Measurements from ENCODE around the gene TAS2R8.

TAS2R8 gene

DNA sequence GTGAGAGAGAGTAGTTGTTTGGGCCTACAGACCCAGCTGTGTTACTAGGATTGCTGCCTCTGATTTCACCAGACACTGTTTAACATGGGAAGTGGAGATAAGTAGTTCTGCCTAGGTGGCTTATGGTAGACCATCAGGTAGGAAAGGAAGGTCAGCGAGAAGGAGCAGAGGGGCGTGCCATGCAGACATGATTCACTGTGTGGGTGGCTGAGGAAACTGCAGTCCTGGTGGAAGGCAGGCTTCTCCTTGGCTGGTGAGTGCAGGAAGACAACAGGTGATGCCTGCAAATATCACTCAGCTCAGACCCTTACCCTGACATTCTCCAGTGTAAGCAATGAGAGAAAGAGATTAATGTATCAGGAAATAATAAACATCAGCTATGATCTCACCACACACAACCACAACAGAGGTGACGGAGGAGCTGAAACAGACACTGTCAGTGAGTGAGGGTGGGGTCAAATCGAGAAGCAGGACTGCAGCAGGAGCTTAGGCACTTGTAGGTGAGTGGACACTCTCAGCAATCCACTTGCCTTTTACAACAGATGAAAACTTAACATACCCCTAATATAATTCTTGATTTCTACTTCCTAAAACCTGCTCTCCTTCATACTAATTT is 44.3 kb upstream of the TAS2R8 start:
- no peaks in the 10 kb centered on the region for H3K79me2 ChIP-seq (ENCODE audit: control insufficient read depth, low read length)
- no peaks in the 10 kb centered on the region for H3K4me1 ChIP-seq (ENCODE audit: control insufficient read depth, low read length)
- no peaks in the 10 kb centered on the region for H3K27me3 ChIP-seq (ENCODE audit: control insufficient read depth, low read length)
- H3K4me3 ChIP-seq (ENCODE audit: low read length), result no peak overlapping the region
- H3F3A ChIP-seq (ENCODE audit: control insufficient read depth, insufficient read depth), result no peaks in the 10 kb centered on the region
- peaks cover 4% of the 10 kb centered on the region; the same call in 1 of the 2 replicates for H3K9me3 ChIP-seq (ENCODE audit: control insufficient read depth, insufficient read depth, low read length)
- H3K4me2 ChIP-seq (ENCODE audit: low read length), result no peak overlapping the region
- TF ChIP-seq EZH2phosphoT487 (IDR thresholded peaks at IDR 0.05; ENCODE audit: borderline replicate concordance, low read length), result no peak
- TF ChIP-seq, protein P1, sequence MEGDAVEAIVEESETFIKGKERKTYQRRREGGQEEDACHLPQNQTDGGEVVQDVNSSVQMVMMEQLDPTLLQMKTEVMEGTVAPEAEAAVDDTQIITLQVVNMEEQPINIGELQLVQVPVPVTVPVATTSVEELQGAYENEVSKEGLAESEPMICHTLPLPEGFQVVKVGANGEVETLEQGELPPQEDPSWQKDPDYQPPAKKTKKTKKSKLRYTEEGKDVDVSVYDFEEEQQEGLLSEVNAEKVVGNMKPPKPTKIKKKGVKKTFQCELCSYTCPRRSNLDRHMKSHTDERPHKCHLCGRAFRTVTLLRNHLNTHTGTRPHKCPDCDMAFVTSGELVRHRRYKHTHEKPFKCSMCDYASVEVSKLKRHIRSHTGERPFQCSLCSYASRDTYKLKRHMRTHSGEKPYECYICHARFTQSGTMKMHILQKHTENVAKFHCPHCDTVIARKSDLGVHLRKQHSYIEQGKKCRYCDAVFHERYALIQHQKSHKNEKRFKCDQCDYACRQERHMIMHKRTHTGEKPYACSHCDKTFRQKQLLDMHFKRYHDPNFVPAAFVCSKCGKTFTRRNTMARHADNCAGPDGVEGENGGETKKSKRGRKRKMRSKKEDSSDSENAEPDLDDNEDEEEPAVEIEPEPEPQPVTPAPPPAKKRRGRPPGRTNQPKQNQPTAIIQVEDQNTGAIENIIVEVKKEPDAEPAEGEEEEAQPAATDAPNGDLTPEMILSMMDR (IDR thresholded peaks at IDR 0.05; ENCODE audit: low read depth, low read length, poor library complexity, severe bottlenecking), result no peak
- H3K36me3 ChIP-seq (ENCODE audit: control insufficient read depth, low read length), result no peaks in the 10 kb centered on the region
- H3K27ac ChIP-seq (ENCODE audit: low read depth, low read length), result no peak overlapping the region
- no peaks in the 10 kb centered on the region for H3K9me2 ChIP-seq (replicated peaks; ENCODE audit: control insufficient read depth, low read length)
- no peaks in the 10 kb centered on the region for H4K20me1 ChIP-seq (ENCODE audit: control insufficient read depth, insufficient read depth, low read depth, low read length)

DNA sequence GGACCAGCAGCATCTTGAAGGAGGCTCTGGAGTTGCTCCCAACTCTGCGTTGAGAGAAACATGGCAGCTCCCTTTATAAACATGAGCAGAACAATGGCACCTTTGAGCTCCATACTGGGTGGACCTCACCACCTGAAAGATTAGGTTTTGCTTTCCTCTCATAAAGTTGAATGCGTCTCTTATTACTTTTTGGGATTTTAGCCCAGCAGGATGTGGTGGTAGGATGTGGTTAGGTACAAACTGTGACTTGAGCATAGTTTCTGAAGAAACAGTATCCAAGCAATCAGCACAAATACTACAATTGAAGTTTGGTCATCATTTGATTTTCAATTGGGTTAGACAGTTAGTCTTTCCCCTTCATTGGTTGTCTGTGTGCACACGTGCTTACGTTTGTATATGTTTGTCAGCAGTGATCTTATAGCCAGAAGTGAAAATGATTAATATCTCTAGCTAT is 42.4 kb upstream of the TAS2R8 start, which contains the start of gene PRR4:
Gene PRR4, minus strand, starts transcription at position 51 of the 454 bp plus-strand sequence. Its CDS starts 38 bp downstream, at position 13.
- H3K79me2 ChIP-seq (ENCODE audit: control insufficient read depth, low read length), result no peaks in the 10 kb centered on the region
- H3K9me3 ChIP-seq (ENCODE audit: control insufficient read depth, insufficient read depth, low read length), result no peaks in the 10 kb centered on the region
- no peak within 1 kb of the TSS for H3K4me3 ChIP-seq (ENCODE audit: low read length)
- no peaks in the 10 kb centered on the region for H3F3A ChIP-seq (ENCODE audit: control insufficient read depth, insufficient read depth)
- H3K9me2 ChIP-seq (replicated peaks; ENCODE audit: control insufficient read depth, low read length), result no peaks in the 10 kb centered on the region
- H3K36me3 ChIP-seq (ENCODE audit: control insufficient read depth, low read length), result no peaks in the 10 kb centered on the region
- no peak for TF ChIP-seq EZH2phosphoT487 (IDR thresholded peaks at IDR 0.05; ENCODE audit: borderline replicate concordance, low read length)
- TF ChIP-seq, protein P1 (IDR thresholded peaks at IDR 0.05; ENCODE audit: low read depth, low read length, poor library complexity, severe bottlenecking), result no peak
- H3K27me3 ChIP-seq (ENCODE audit: control insufficient read depth, low read length), result no peaks in the 10 kb centered on the region
- no peak within 1 kb of the TSS for H3K4me2 ChIP-seq (ENCODE audit: low read length)
- no peaks in the 10 kb centered on the region for H3K4me1 ChIP-seq (ENCODE audit: control insufficient read depth, low read length)
- H3K27ac ChIP-seq (ENCODE audit: low read depth, low read length), result no peak within 1 kb of the TSS
- no peaks in the 10 kb centered on the region for H4K20me1 ChIP-seq (ENCODE audit: control insufficient read depth, insufficient read depth, low read depth, low read length)

DNA sequence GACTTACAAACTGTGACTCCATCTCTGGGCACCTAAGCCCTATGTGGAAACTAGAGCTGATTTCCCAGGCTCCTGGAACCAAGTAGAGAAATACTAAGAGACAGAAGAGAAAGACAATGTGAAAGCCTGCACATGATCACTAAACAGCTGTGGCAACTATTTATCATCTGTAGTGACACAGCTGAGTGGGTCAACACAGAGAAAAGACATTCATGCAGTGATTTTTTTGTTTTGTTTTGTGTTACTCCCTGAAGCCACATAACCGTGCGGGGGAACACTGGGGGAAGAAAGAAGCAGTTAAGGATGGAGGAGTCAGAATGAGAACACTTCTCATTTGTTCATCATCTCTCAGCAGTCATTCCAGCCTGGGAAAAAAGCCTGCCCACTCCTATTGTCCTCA is 40.7 kb upstream of the TAS2R8 start:
- Histone ChIP-seq H3K79me2 (ENCODE audit: control insufficient read depth, low read length) (no peaks in the 10 kb centered on the region), H3K4me1 (ENCODE audit: control insufficient read depth, low read length) (no peaks in the 10 kb centered on the region), H3K9me3 (ENCODE audit: control insufficient read depth, insufficient read depth, low read length) (no peaks in the 10 kb centered on the region), H3K36me3 (ENCODE audit: control insufficient read depth, low read length) (no peaks in the 10 kb centered on the region), H3K4me2 (ENCODE audit: low read length) (no peak overlapping the region), H3F3A (ENCODE audit: control insufficient read depth, insufficient read depth) (no peaks in the 10 kb centered on the region), H3K9me2 (replicated peaks; ENCODE audit: control insufficient read depth, low read length) (no peaks in the 10 kb centered on the region), H3K27me3 (ENCODE audit: control insufficient read depth, low read length) (no peaks in the 10 kb centered on the region), H3K4me3 (ENCODE audit: low read length) (no peak overlapping the region), H4K20me1 (ENCODE audit: control insufficient read depth, insufficient read depth, low read depth, low read length) (no peaks in the 10 kb centered on the region), H3K27ac (ENCODE audit: low read depth, low read length) (no peak overlapping the region)
- no peak for TF ChIP-seq EZH2phosphoT487 (IDR thresholded peaks at IDR 0.05; ENCODE audit: borderline replicate concordance, low read length)
- TF ChIP-seq, protein P1 (IDR thresholded peaks at IDR 0.05; ENCODE audit: low read depth, low read length, poor library complexity, severe bottlenecking), result no peak
